Breast epithelium (tissue), 4 donors: ENCODE data around the gene MAN1C1. TPM values are rescaled to one million over a fixed set of nuclear protein-coding genes. Genes with fewer than 3 reads are reported as not detected.

Experiments used
- DNase-seq, 2 donors: peaks; one replicate each; pipeline ENCODE4 v3.0.0-alpha.2; 2019; ENCODE audit warnings: low spot score in 2 of 2
- H3K27ac ChIP-seq, 2 donors: fragments of 200-600 bp; sonication (generic) in 1 of 2; one replicate each; pipeline ENCODE4 v1.5.1; 2016 to 2019; ENCODE audit warnings: mild to moderate bottlenecking in 1 of 2
- H3K27me3 ChIP-seq, 2 donors: fragments of 200-600 bp; sonication (generic) in 1 of 2; one replicate each; pipeline versions ENCODE4 v1.5.1 to v1.6.0; 2017 to 2019; ENCODE audit warnings: control low read depth in 1 of 2, mild to moderate bottlenecking in 1 of 2
- H3K36me3 ChIP-seq: fragments of 200-600 bp; one replicate; pipeline ENCODE4 v1.5.1; 2019
- H3K4me1 ChIP-seq, 2 donors: fragments of 200-600 bp; sonication (generic); one replicate each; pipeline ENCODE4 v1.5.1; 2016 to 2019; ENCODE audit warnings: control low read depth in 1 of 2
- H3K4me3 ChIP-seq, 3 donors: fragments of 200-600 bp; sonication (generic); 1 replicate in 2 of 3; 2 replicates in 1 of 3; pipeline ENCODE4 v1.5.1; 2016 to 2019; ENCODE audit warnings: mild to moderate bottlenecking in 3 of 3, moderate library complexity in 2 of 3
- H3K9me3 ChIP-seq, 2 donors: fragments of 200-600 bp; sonication (generic) in 1 of 2; one replicate each; pipeline ENCODE4 v1.5.1; 2016 to 2019; ENCODE audit warnings: control low read depth in 1 of 2
- POLR2A ChIP-seq: fragments of 450-650 bp; IDR thresholded peaks from one replicate; pipeline ENCODE4 v1.6.1; 2016; ENCODE audit warnings: antibody characterized with exemption, mild to moderate bottlenecking, moderate library complexity
- POLR2AphosphoS5 ChIP-seq, 3 donors: sonication (generic); formaldehyde crosslinking; IDR thresholded peaks; one replicate each; pipeline ENCODE4 v1.6.1; 2017; ENCODE audit warnings: antibody characterized with exemption in 3 of 3
- intact Hi-C: fragments of 100-400 bp; cut with DNase I; formaldehyde crosslinking; loops from one replicate; pipeline ENCODE4 v1.15.1; 2023; ENCODE audit warnings: low total_unique reads
- total RNA-seq, 3 donors: library from RNA; depleted of rRNA; stranded (reverse); fragments of >200 nt; gene quantifications; one replicate each; pipeline ENCODE4 v1.1.0, GENCODE V29; 2016
- TF ChIP-seq, protein P1 (sequence below), 3 donors: fragments of 450-650 bp; IDR thresholded peaks; one replicate each; pipeline ENCODE4 v1.5.1; 2016 to 2017; ENCODE audit warnings: antibody characterized with exemption in 3 of 3, mild to moderate bottlenecking in 3 of 3, moderate library complexity in 3 of 3

The MAN1C1 gene
- total RNA-seq, 3 donors from 2014 or later: 6.7 to 13.8 (median 6.9) TPM

DNA sequence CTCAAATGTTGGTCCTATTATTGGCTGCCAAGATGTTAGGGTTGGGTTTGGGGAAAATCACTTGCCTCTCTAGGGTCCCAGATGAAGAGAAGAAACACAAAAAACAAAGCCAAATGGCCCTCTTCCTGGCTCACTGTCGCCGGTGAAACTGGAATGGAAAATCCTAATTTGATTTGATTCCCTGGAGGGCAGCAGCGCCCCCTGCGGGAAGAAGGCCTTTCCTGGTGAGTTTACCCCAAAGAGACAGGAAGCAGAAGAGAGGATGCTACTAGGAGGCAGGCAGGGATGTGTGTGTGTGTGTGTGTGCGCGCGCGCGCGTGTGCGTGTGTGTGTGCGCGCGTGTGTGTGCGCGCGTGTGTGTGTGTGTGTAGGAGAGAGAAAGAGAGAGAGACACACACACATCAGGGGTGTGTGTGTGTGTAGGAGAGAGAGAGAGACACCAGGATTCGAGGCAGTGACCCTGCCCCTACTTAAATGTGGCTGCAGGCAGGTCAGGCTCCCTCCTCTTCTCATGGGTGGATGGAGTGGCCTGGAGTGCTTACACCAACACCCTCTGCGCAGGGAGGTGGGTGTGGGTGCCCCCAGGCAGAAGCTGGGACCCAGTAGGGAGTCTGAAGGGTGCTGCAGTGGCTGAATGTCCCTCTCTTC, 180.3 kb downstream of the MAN1C1 start:
- Histone ChIP-seq H3K4me1 (peaks cover 3 to 13% of the 10 kb centered on the region in 2 donors), H3K27ac (peak overlapping the region; percentile 65 to 83), H3K9me3 (no peaks in the 10 kb centered on the region), H3K27me3 (no peaks in the 10 kb centered on the region), H3K4me3 (no peak overlapping the region), H3K36me3 (no peaks in the 10 kb centered on the region)
- peak; percentile 81 to 88 for DNase-seq
- TF ChIP-seq POLR2AphosphoS5 (IDR thresholded peaks at IDR 0.05) (peak in 1 of 3 donors; percentile 66), POLR2A (no peak)
- TF ChIP-seq, protein P1, sequence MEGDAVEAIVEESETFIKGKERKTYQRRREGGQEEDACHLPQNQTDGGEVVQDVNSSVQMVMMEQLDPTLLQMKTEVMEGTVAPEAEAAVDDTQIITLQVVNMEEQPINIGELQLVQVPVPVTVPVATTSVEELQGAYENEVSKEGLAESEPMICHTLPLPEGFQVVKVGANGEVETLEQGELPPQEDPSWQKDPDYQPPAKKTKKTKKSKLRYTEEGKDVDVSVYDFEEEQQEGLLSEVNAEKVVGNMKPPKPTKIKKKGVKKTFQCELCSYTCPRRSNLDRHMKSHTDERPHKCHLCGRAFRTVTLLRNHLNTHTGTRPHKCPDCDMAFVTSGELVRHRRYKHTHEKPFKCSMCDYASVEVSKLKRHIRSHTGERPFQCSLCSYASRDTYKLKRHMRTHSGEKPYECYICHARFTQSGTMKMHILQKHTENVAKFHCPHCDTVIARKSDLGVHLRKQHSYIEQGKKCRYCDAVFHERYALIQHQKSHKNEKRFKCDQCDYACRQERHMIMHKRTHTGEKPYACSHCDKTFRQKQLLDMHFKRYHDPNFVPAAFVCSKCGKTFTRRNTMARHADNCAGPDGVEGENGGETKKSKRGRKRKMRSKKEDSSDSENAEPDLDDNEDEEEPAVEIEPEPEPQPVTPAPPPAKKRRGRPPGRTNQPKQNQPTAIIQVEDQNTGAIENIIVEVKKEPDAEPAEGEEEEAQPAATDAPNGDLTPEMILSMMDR (IDR thresholded peaks at IDR 0.05): peak; percentile 67 to 90 (median 88)
- intact Hi-C loops: no loop called here

DNA sequence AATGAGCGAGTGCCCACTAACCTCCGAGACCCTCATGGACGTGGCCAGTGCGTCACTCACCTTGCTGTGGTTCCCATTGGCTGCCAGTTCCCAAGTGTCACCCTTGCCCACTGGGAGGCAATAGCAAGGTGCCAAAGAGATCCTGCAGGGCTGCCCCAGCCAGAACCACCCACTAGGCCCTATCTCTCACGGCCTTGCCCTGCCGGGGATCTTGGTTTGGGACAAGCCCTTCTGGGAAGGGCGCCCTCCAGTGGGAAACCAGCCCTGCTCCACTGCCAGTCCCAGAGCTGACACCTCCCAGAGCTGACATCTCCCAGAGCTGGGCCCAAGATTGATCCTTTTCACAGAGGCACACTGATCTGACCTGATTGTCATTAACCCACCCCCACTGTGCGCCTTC, 181.3 kb downstream of the MAN1C1 start:
- H3K27ac ChIP-seq: no peak overlapping the region
- DNase-seq: no peak
- no peaks in the 10 kb centered on the region for H3K9me3 ChIP-seq
- no peak overlapping the region for H3K4me3 ChIP-seq
- intact Hi-C loops: no loop called here
- no peaks in the 10 kb centered on the region for H3K27me3 ChIP-seq
- TF ChIP-seq, protein P1 (IDR thresholded peaks at IDR 0.05): no peak
- no peak for TF ChIP-seq POLR2A
- TF ChIP-seq POLR2AphosphoS5 (IDR thresholded peaks at IDR 0.05): no peak
- H3K4me1 ChIP-seq: peaks cover 3 to 13% of the 10 kb centered on the region in 2 donors
- H3K36me3 ChIP-seq: no peaks in the 10 kb centered on the region

DNA sequence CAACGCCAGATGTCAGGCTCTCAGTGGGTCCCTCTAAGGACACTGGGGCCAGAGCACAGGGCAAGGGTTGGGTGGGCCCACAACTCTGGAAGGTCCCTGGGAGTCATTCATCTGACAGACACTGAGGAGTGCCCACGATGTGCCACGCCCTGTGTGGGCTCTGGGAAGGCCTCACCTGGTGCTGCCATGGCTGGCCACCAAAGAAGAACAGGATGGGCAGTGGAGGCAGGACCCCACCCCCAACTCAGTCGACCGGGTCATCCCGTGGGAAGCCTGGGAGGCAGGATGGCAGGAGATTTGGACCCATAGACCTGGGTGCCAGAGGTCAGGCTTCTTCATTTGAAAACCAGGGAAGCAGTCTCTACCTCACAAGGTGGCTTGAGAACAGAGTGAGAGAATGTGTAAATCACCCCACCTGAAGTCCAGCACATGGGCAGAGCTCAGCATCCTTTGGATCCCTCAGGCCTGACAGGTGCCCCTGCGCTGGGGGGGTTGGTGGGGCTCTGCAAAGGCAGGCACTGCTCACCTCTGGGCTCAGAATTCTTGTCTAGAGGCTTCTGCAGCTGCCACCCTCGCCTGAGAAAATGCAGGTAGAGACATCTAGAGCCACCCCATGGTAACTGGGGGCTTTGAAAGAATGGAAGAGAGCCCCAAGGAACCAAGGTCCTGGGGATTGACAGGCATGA, 182.2 kb downstream of the MAN1C1 start:
- intact Hi-C loops: no loop called here
- Histone ChIP-seq H3K27me3 (no peaks in the 10 kb centered on the region), H3K4me3 (no peak overlapping the region), H3K4me1 (peaks cover 3 to 13% of the 10 kb centered on the region in 2 donors), H3K9me3 (no peaks in the 10 kb centered on the region), H3K36me3 (no peaks in the 10 kb centered on the region), H3K27ac (peak overlapping the region in 1 of 2 donors; percentile 94)
- no peak for DNase-seq
- TF ChIP-seq POLR2A: no peak
- TF ChIP-seq, protein P1 (IDR thresholded peaks at IDR 0.05): no peak
- TF ChIP-seq POLR2AphosphoS5 (IDR thresholded peaks at IDR 0.05): no peak

DNA sequence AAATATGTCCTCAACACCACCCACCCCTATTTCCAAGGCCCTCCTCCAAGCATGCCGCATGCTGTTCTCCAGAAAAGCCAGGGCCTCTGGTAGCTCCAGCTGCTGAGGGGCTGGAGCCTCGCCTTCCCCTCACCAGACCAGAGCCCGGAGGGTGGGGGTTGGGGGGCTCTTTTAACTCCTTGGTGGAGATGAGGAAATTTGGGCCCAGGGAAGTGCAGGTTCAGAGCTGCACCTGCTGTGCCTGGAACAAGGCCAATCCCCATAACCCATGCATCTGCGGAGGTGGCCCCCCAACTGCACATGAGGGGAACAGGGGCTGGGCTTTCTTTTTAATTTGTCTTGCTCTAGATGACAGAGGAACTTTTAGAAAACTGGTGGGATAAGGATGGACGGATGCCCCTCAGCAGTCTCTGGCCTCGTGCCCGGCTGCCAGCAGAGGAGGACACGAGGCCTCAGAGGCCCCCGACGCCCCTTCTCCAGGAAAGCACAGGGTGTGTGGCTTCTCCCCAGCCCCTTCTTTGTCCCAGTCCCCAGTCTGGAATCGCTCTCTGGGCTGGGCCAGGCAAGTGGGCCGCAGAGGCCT, 182.9 kb downstream of the MAN1C1 start:
- no peaks in the 10 kb centered on the region for H3K36me3 ChIP-seq
- H3K4me3 ChIP-seq: peak overlapping the region; percentile 48 to 89 (median 65)
- DNase-seq: no peak
- TF ChIP-seq POLR2A (no peak), POLR2AphosphoS5 (IDR thresholded peaks at IDR 0.05) (no peak)
- TF ChIP-seq, protein P1 (IDR thresholded peaks at IDR 0.05): no peak
- H3K27ac ChIP-seq: peak overlapping the region; percentile 84 to 94
- H3K4me1 ChIP-seq: peaks cover 3 to 13% of the 10 kb centered on the region in 2 donors
- no peaks in the 10 kb centered on the region for H3K27me3 ChIP-seq
- H3K9me3 ChIP-seq: no peaks in the 10 kb centered on the region
- intact Hi-C loops: no loop called here
